Neural crest cell (in vitro differentiated cells): ENCODE measurements around the gene PRIMPOL. TPM values are rescaled to one million over a fixed set of nuclear protein-coding genes. Genes with fewer than 3 reads are reported as not detected.

ENCODE experiments used
- DNase-seq: peaks from one replicate; pipeline ENCODE4 v3.0.0; 2021; ENCODE audit warnings: low read depth, mixed read lengths, low spot score
- H3K27ac Mint-ChIP-seq: one replicate; pipeline ENCODE4 v1.8.0; 2021; ENCODE audit warnings: mild to moderate bottlenecking, mixed read lengths; ENCODE audit not compliant: unreplicated experiment
- H3K27me3 Mint-ChIP-seq: 2 replicates; pipeline ENCODE4 v1.8.0; 2021; ENCODE audit warnings: low read depth, mild to moderate bottlenecking, mixed read lengths
- H3K36me3 Mint-ChIP-seq: 2 replicates; pipeline ENCODE4 v1.8.0; 2021; ENCODE audit warnings: low read depth, mild to moderate bottlenecking, mixed read lengths
- H3K4me1 Mint-ChIP-seq: 2 replicates; pipeline ENCODE4 v1.8.0; 2021; ENCODE audit warnings: mixed read lengths
- H3K4me3 Mint-ChIP-seq: one replicate; pipeline ENCODE4 v1.8.0; 2021; ENCODE audit warnings: mild to moderate bottlenecking, mixed read lengths
- H3K9me3 Mint-ChIP-seq: 2 replicates; pipeline ENCODE4 v1.8.0; 2021; ENCODE audit warnings: mixed read lengths
- CTCF ChIP-seq: fragments of 200-600 bp; sonication (generic); conservative IDR thresholded peaks from 2 replicates; pipeline ENCODE4 v1.5.0; 2021; ENCODE audit warnings: antibody characterized with exemption, mild to moderate bottlenecking
- total RNA-seq: library from RNA; stranded (reverse); gene quantifications from 2 replicates; pipeline ENCODE4 v1.2.1, GENCODE V29; 2021

Gene PRIMPOL
- total RNA-seq, 1 donor from 2014 or later: 24.5 TPM

- H3K4me1 Mint-ChIP-seq: no peaks in the 10 kb centered on the region
- no peak for TF ChIP-seq CTCF
These were observed 25.5 kb downstream of the PRIMPOL start for GRCh38 chr4:184675018-184675417.

GRCh38 chr4:184675821-184676492 lies 26.4 kb downstream of the PRIMPOL start:
- Mint-ChIP-seq H3K27me3 (no peaks in the 10 kb centered on the region), H3K9me3 (no peaks in the 10 kb centered on the region), H3K27ac (no peak overlapping the region), H3K36me3 (peaks cover 18% of the 10 kb centered on the region), H3K4me1 (no peaks in the 10 kb centered on the region), H3K4me3 (no peak overlapping the region)
- DNase-seq: no peak
- TF ChIP-seq CTCF: no peak

More at GRCh38 chr4:184675018-184675417, 25.5 kb downstream of the PRIMPOL start:
- Mint-ChIP-seq H3K27ac (no peak overlapping the region), H3K27me3 (no peaks in the 10 kb centered on the region), H3K4me3 (no peak overlapping the region), H3K36me3 (peaks cover 14% of the 10 kb centered on the region), H3K9me3 (no peaks in the 10 kb centered on the region)
- no peak for DNase-seq

GRCh38 chr4:184680698-184681097 lies 31.2 kb downstream of the PRIMPOL start:
- H3K36me3 Mint-ChIP-seq: peaks cover 11% of the 10 kb centered on the region

GRCh38 chr4:184681916-184682315 lies 32.4 kb downstream of the PRIMPOL start:
- no peak overlapping the region for H3K27ac Mint-ChIP-seq
- H3K36me3 Mint-ChIP-seq: peaks cover 14% of the 10 kb centered on the region
- TF ChIP-seq CTCF: no peak
- H3K4me1 Mint-ChIP-seq: no peaks in the 10 kb centered on the region
- no peaks in the 10 kb centered on the region for H3K9me3 Mint-ChIP-seq
- H3K4me3 Mint-ChIP-seq: no peak overlapping the region
- DNase-seq: no peak
- no peaks in the 10 kb centered on the region for H3K27me3 Mint-ChIP-seq

More at GRCh38 chr4:184680698-184681097, 31.2 kb downstream of the PRIMPOL start:
- H3K9me3 Mint-ChIP-seq: no peaks in the 10 kb centered on the region
- no peak for TF ChIP-seq CTCF
- H3K4me3 Mint-ChIP-seq: no peak overlapping the region
- H3K27ac Mint-ChIP-seq: no peak overlapping the region
- DNase-seq: no peak
- H3K27me3 Mint-ChIP-seq: no peaks in the 10 kb centered on the region
- no peaks in the 10 kb centered on the region for H3K4me1 Mint-ChIP-seq

GRCh38 chr4:184684491-184685189 lies 35.1 kb downstream of the PRIMPOL start:
- no peak for DNase-seq
- TF ChIP-seq CTCF: no peak
- H3K27me3 Mint-ChIP-seq: no peaks in the 10 kb centered on the region
- peaks cover 4% of the 10 kb centered on the region for H3K4me1 Mint-ChIP-seq
- no peaks in the 10 kb centered on the region for H3K9me3 Mint-ChIP-seq
- no peak overlapping the region for H3K4me3 Mint-ChIP-seq
- H3K27ac Mint-ChIP-seq: no peak overlapping the region
- peaks cover 11% of the 10 kb centered on the region for H3K36me3 Mint-ChIP-seq
